Measurements from ENCODE around the gene ATP6AP1. TPM values are rescaled to one million over a fixed set of nuclear protein-coding genes. Genes with fewer than 3 reads are reported as not detected.

ATP6AP1 gene
- total and polyA plus RNA-seq, 2 experiments from 2014 or later: 37.7 to 52.1 TPM

DNA sequence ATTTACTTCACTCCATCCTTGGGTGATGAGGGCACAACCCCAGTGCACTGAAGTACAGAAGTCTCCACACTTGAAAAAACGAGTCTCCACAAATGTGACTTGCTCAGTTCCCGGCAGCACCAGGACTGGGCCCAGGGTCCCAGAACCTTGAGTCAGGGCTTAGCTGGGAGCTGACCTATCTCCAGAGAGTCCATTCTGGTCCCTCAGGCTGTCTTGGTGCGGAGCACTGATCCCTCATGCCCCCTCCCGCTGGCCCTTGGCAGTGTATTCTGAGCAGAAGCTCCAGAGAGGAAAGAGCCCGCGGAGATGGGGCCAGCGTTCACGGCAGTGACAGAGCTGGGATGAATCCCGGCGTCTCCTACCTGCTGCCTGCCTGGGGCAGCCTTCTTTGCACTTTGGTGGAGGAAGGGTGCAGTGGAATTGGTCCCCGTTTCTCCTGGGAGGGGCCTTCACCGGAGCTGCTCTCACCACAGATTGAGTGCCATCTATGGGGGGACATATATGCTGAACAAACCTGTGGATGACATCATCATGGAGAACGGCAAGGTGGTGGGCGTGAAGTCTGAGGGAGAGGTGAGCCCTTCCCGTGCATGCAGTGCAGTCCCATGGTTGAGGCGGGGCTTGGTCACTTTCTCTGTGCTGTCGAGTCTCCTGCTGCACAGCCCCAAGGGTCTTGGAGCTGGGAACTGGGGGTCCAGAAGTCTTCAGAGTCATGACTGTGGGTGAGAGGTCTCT is 12.3 kb downstream of the ATP6AP1 start (continued):
- no peak for TF ChIP-seq ZNF114 (CRISPR knock-in tag; IDR thresholded peaks at IDR 0.05)
- TF ChIP-seq EZH2phosphoT487 (IDR thresholded peaks at IDR 0.05; ENCODE audit: unreplicated experiment): no peak
- no peak for TF ChIP-seq EZH2 (IDR thresholded peaks at IDR 0.05; ENCODE audit: low read depth, unreplicated experiment)
- TF ChIP-seq, protein P1, sequence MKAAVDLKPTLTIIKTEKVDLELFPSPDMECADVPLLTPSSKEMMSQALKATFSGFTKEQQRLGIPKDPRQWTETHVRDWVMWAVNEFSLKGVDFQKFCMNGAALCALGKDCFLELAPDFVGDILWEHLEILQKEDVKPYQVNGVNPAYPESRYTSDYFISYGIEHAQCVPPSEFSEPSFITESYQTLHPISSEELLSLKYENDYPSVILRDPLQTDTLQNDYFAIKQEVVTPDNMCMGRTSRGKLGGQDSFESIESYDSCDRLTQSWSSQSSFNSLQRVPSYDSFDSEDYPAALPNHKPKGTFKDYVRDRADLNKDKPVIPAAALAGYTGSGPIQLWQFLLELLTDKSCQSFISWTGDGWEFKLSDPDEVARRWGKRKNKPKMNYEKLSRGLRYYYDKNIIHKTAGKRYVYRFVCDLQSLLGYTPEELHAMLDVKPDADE (IDR thresholded peaks at IDR 0.05): no peak

DNA sequence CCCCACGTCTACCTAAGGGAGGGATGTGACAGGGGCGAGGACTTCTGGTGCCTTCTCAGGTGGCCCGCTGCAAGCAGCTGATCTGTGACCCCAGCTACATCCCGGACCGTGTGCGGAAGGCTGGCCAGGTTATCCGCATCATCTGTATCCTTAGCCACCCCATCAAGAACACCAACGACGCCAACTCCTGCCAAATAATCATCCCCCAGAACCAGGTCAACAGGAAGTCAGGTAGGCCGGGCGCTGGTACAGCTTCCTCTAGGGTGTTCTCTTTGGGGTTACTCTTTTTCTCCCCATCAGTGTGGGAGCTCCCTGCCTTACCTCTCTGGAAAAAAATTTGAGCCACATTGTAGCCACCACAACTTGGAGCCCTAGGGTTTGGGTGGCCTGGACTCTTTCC is 13.1 kb downstream of the ATP6AP1 start:
- Histone ChIP-seq H3K9me2 (ENCODE audit: insufficient read depth) (no peaks in the 10 kb centered on the region), H3K27ac (ENCODE audit: low read depth) (no peak overlapping the region), H3K4me1 (ENCODE audit: insufficient read depth) (0 out of 2 replicates have a peak, but pooled peaks cover 3% of the 10 kb centered on the region), H3K36me3 (ENCODE audit: insufficient read depth) (no peaks in the 10 kb centered on the region), H3K79me2 (replicated peaks; ENCODE audit: insufficient read depth) (peaks cover 13% of the 10 kb centered on the region), H3F3A (replicated peaks; ENCODE audit: low read depth) (no peaks in the 10 kb centered on the region), H3K4me2 (no peak overlapping the region), H3K27me3 (ENCODE audit: insufficient read depth) (no peaks in the 10 kb centered on the region), H4K20me1 (replicated peaks; ENCODE audit: insufficient read depth) (no peaks in the 10 kb centered on the region), H3K4me3 (no peak overlapping the region), H2AFZ (no peak overlapping the region)
- Mint-ChIP-seq H3K27me3 (ENCODE audit: insufficient read depth, low read depth, poor library complexity) (peaks cover 7% of the 10 kb centered on the region), H3K4me3 (no peak overlapping the region), H3K9me3 (no peaks in the 10 kb centered on the region), H3K27ac (no peak overlapping the region), H3K4me1 (peaks cover 8% of the 10 kb centered on the region), H3K36me3 (ENCODE audit: low read depth) (peaks cover 16% of the 10 kb centered on the region; the same call in 2 of the 3 replicates)
- DNase-seq (ENCODE audit: low spot score) (no peak), ATAC-seq (no peak)
- no peak for TF ChIP-seq ZNF331 (CRISPR knock-in tag; IDR thresholded peaks at IDR 0.05; ENCODE audit: low read depth)
- TF ChIP-seq CREB1 (CRISPR knock-in tag; IDR thresholded peaks at IDR 0.05; ENCODE audit: low read depth): no peak
- no peak for TF ChIP-seq POLR2AphosphoS5 (IDR thresholded peaks at IDR 0.05; ENCODE audit: low read depth)
- TF ChIP-seq, protein P2, sequence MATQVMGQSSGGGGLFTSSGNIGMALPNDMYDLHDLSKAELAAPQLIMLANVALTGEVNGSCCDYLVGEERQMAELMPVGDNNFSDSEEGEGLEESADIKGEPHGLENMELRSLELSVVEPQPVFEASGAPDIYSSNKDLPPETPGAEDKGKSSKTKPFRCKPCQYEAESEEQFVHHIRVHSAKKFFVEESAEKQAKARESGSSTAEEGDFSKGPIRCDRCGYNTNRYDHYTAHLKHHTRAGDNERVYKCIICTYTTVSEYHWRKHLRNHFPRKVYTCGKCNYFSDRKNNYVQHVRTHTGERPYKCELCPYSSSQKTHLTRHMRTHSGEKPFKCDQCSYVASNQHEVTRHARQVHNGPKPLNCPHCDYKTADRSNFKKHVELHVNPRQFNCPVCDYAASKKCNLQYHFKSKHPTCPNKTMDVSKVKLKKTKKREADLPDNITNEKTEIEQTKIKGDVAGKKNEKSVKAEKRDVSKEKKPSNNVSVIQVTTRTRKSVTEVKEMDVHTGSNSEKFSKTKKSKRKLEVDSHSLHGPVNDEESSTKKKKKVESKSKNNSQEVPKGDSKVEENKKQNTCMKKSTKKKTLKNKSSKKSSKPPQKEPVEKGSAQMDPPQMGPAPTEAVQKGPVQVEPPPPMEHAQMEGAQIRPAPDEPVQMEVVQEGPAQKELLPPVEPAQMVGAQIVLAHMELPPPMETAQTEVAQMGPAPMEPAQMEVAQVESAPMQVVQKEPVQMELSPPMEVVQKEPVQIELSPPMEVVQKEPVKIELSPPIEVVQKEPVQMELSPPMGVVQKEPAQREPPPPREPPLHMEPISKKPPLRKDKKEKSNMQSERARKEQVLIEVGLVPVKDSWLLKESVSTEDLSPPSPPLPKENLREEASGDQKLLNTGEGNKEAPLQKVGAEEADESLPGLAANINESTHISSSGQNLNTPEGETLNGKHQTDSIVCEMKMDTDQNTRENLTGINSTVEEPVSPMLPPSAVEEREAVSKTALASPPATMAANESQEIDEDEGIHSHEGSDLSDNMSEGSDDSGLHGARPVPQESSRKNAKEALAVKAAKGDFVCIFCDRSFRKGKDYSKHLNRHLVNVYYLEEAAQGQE (IDR thresholded peaks at IDR 0.05; ENCODE audit: unreplicated experiment): no peak
- TF ChIP-seq, protein P1 (IDR thresholded peaks at IDR 0.05): no peak
- TF ChIP-seq JUNB (IDR thresholded peaks at IDR 0.05; ENCODE audit: unreplicated experiment): no peak
- no peak for TF ChIP-seq ZNF114 (CRISPR knock-in tag; IDR thresholded peaks at IDR 0.05)
